ENCODE data around the gene GNAL.

The GNAL gene

DNA sequence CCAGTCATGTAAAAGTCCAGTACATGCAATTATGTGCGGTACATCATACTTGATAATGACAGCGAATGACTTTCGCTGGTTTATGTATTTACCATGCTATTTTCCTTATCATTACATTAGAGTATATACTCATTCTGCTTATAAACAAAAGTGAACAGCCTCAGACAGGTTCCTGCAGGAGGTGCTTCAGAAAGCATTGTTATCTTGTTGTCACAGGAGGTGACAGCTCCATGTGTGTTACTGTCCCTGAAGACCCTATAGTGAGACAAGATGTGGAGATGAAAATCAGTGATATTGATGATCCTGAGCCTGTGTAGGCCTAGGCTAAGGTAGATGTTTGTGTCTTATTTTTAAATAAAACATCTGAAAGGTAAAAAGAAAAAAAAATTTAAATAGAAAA is 234.4 kb downstream of the GNAL start:
- no peak for DNase-seq

DNA sequence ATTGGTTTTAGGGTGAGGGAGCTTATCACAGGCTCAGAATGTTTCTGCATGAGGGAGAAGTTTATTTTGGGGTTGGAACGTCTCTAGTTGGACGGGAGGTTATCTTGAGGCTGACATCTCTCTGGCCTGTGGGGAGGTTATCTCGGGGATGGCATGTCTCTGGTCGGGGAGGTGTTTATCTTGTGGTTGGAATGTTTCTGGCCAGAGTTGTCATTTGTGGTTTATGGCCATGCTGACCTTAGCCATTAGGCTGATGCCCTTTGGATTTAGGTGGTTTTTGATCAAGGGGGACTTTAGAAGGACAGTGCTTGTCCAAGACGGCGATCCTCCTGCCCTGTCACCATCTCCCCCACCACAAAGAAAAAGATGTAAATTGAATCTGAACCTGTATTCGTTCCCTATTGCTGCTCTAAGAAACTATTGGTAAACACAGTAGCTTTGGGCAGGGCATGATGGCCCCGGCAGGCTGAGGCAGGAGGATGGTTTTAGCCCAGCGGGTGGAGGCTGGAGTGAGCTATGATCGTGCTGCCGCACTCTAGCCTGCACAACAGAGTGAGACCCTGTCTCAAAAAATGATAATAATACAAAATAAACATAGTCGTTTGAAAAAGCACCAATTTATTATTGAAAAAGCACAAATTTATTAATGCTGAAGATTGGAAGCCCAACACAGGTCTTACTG is 236.9 kb downstream of the GNAL start:
- no peak for DNase-seq

DNA sequence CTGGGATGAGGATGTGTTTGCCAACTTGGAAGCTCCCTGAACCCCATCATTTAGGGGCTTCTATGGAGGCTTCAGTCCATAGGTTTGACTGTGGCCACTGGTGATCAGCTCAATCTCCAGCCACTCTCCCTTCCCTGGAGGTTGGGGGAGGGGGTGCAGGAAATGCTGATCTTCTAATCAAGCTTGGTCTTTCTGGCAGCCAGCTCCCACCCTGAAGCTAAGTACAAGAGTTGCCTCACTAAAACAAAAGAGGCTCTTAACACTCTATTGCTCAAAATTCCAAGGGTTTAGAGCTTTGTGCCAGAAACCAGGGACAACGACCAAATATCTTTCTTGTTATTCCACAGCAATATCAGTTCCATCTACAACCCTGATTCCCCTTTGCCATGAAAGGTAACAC is 238.4 kb downstream of the GNAL start:
- DNase-seq: no peak

DNA sequence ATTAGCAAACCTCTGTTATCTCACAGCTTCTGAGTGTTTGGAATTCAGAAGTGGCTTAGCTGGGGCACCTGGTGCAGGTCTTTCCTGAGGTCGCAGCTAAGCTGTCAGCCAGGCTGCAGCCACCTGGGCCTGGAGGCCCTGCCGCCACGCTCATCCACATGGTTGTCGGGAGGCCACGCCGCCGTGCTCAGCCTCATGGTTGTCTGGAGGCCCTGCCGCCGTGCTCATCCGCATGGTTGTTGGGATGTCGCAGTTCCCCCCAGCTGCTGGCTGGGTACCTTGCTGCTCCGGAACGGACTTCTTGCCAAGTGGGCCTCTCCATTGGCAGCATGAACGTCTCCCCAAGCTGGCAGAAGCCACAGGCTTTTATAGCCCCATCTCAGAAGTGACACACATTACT is 243.3 kb downstream of the GNAL start:
- no peak for DNase-seq

Data from NCI-H2029 treated with DMSO at 0.1 percent for 48 hours (cell line).